Activated CD4-positive, alpha-beta T cell treated with anti-CD3 and anti-CD28 coated beads, Interleukin-2, amount 10 ng/mL, durations not matched to agents 7 days and 5 days (primary cell): ENCODE measurements around the gene TAC1. TPM values are rescaled to one million over a fixed set of nuclear protein-coding genes. Genes with fewer than 3 reads are reported as not detected.
"Not testable (repeated sequence)": the region's sequence is repeated elsewhere in the genome, so short reads cannot be mapped to it uniquely, and the experiment has no call there.

Source experiments
- CTCF ChIA-PET: fragments of 350-600 bp; sonication (Branson Sonifier 250); formaldehyde crosslinking; loops from one replicate; lab custom pipeline; 2021; ENCODE audit warnings: antibody characterized with exemption; lab: Charles Lee
- POLR2A ChIA-PET: fragments of 350-600 bp; sonication (Branson Sonifier 250); formaldehyde crosslinking; loops from one replicate; lab custom pipeline; 2021; ENCODE audit warnings: antibody characterized with exemption; lab: Charles Lee
- DNase-seq: peaks from one replicate; pipeline ENCODE4 v3.0.0-alpha.2; 2020
- H3K27ac Mint-ChIP-seq: one replicate; pipeline ENCODE4 v1.8.0; 2021; ENCODE audit warnings: mild to moderate bottlenecking, moderate library complexity, mixed read lengths
- H3K27me3 Mint-ChIP-seq: one replicate; pipeline ENCODE4 v1.8.0; 2021; ENCODE audit warnings: mixed read lengths
- H3K36me3 Mint-ChIP-seq: one replicate; pipeline ENCODE4 v1.8.0; 2021; ENCODE audit warnings: low read depth, mixed read lengths
- H3K4me1 Mint-ChIP-seq: one replicate; pipeline ENCODE4 v1.8.0; 2021; ENCODE audit warnings: mixed read lengths
- H3K4me3 Mint-ChIP-seq: one replicate; pipeline ENCODE4 v1.8.0; 2021; ENCODE audit warnings: mild to moderate bottlenecking, moderate library complexity, mixed read lengths
- H3K9me3 Mint-ChIP-seq: one replicate; pipeline ENCODE4 v1.8.0; 2021; ENCODE audit warnings: mixed read lengths
- total RNA-seq, 2 experiments: library from RNA; stranded (reverse); gene quantifications; one replicate each; pipeline ENCODE4 v1.2.3, GENCODE V29; 2021

The TAC1 gene
- total RNA-seq, 2 experiments from 2014 or later, result not detected

DNA sequence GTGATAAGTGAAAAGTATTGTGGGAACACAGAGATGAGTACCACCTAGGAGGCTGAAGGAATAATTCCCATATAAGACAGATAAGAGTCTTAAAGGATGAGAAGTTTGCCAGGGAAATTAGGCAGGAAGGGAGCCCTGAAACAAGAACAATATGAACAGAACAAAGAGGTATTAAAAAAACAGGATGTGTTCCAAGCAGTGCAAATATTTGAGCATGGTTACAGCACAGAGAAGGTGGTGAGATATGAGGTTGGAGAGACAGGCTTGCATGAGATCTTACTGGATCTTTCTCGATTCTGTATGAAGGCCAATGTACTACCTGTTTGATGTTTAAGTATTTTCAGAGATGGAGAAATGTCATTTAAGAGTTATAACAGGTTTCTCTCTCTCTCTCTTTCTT lies 20.3 kb downstream of the TAC1 start:
- Mint-ChIP-seq H3K27me3 (peaks cover under 1% of the 10 kb centered on the region), H3K36me3 (no peaks in the 10 kb centered on the region), H3K27ac (no peak overlapping the region), H3K4me1 (no peaks in the 10 kb centered on the region), H3K9me3 (no peaks in the 10 kb centered on the region), H3K4me3 (no peak overlapping the region)
- CTCF ChIA-PET, result no interaction called here
- POLR2A ChIA-PET, result no interaction called here
- DNase-seq, result no peak

DNA sequence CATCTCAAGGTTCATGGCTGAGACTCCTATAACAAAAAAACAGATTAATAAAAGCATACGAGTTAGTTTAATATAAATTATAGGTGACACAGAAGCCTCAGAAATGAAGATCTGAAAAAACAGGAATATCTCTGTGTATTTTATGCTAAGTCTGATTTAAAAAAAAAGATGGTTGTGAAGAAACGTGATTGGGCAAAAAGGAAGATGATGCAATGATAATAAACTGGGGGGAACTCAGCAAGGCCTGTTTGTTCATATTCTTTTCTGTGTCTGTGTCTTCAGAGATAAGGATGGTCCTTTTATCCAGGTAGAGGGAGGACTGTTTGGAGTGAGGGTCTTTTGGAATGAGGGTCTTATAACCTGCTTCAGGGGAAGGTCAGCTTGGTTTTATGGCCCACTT lies 25.9 kb downstream of the TAC1 start:
- ChIA-PET CTCF (no interaction called here), POLR2A (no interaction called here)
- Mint-ChIP-seq H3K27ac (no peak overlapping the region), H3K9me3 (no peaks in the 10 kb centered on the region), H3K27me3 (peaks cover 3% of the 10 kb centered on the region), H3K4me1 (no peaks in the 10 kb centered on the region), H3K36me3 (no peaks in the 10 kb centered on the region), H3K4me3 (no peak overlapping the region)
- no peak for DNase-seq

DNA sequence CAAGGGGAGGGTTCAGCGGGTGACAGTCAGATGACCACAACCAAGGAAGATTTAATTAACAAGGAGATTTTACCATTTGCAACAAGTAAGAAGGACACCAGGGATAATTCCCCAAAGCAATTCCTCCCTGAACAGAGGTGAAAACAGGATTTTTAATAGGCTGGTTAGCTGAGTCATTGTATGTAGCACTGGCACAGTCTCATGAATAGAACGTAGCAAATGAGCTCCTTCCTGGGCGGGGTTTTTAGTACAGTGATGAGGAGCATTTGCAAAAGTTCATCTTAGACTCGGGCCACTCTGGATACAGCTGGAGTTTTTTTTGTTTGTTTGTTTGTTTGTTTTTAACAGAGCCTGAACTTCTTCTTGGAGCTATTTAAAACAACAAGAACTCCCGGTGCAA lies 39.0 kb downstream of the TAC1 start:
- Mint-ChIP-seq H3K36me3 (no peaks in the 10 kb centered on the region), H3K4me3 (no peak overlapping the region), H3K27me3 (peaks cover 8% of the 10 kb centered on the region), H3K4me1 (no peaks in the 10 kb centered on the region), H3K9me3 (no peaks in the 10 kb centered on the region), H3K27ac (no peak overlapping the region)
- CTCF ChIA-PET, result no interaction called here
- DNase-seq, result no peak
- POLR2A ChIA-PET, result no interaction called here

DNA sequence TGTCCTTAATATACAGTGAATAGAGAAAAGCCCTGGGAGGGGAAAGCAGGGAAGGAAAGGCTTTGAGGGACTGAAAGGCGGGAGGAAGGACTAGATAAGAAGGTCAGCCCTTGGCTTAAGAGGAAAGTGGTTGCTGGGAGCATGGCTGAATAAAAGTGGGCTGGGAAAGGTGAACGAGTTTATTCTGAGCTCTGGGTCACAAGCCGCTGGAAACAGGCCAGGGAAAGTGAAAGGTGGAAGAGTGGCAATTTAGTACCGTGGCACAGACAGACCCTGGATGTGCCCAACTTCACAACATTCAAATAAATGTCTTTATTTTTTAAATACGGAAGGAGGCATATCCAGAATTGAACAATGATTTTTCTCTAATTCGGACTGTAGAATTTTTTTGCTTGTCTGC lies 39.7 kb downstream of the TAC1 start:
- CTCF ChIA-PET, result no interaction called here
- no peak overlapping the region for H3K4me3 Mint-ChIP-seq

DNA sequence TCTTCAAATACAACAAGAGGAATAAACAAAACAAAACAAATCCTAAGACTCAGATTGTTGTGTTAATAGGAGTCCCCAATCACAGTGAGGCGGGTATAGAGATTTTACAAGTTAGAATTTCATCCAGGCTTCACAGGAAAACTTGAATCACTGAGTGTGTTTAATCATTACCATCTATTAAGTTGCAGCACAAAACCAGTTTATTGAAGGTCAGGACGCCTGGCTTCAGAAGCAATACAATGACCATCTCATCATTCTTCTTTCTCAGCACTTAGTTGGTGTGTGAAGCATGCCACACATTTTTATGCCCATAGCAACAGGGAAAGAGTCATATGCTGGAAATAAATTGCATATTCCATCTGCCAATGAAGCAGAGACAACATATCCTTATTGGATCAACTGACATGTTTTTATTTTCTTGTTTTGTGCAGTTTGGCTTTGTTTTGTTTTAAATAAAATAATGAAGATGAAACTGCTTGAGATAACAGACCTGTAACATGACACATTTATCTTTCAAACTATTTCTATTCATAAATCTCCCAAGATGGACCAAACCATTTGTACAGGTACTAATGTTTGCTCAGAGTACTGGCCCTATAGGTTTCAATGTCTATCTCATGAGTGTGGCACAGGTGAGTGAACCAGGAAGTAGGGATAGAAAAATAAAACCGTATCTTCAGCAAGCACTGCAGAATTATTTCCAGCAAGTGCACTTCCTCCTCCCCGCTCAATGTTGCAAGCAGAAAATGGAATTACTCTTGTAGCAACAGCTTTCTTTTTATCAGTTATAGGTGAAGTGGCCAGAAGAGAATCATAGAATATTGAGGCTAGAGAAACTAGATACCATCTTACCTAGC lies 40.4 kb downstream of the TAC1 start:
- H3K4me3 Mint-ChIP-seq, result no peak overlapping the region
- H3K36me3 Mint-ChIP-seq, result no peaks in the 10 kb centered on the region
- DNase-seq, result no peak
- peaks cover 8% of the 10 kb centered on the region for H3K27me3 Mint-ChIP-seq
- H3K9me3 Mint-ChIP-seq, result no peaks in the 10 kb centered on the region
- no peaks in the 10 kb centered on the region for H3K4me1 Mint-ChIP-seq
- H3K27ac Mint-ChIP-seq, result no peak overlapping the region
- ChIA-PET POLR2A (no interaction called here), CTCF (no interaction called here)

More for the DNA sequence above, 39.7 kb downstream of the TAC1 start:
- no peaks in the 10 kb centered on the region for H3K4me1 Mint-ChIP-seq
- H3K27ac Mint-ChIP-seq, result no peak overlapping the region
- no peaks in the 10 kb centered on the region for H3K9me3 Mint-ChIP-seq
- H3K36me3 Mint-ChIP-seq, result no peaks in the 10 kb centered on the region
- no peak for DNase-seq
- peaks cover 8% of the 10 kb centered on the region for H3K27me3 Mint-ChIP-seq
- POLR2A ChIA-PET, result no interaction called here

DNA sequence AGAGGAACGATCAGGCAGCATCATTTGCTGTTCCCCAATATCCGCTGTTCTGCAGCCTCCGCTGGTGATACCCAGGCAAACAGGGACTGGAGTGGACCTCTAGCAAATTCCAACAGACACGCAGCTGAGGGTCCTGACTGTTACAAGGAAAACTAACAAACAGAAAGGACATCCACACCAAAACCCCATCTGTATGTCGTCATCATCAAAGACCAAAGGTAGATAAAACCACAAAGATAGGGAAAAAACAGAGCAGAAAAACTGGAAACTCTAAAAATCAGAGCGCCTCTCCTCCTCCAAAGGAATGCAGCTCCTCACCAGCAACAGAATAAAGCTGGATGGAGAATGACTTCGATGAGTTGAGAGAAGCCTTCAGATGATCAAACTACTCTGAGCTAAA lies 54.5 kb downstream of the TAC1 start:
- POLR2A ChIA-PET, H3K4me3 Mint-ChIP-seq, H3K27me3 Mint-ChIP-seq, H3K4me1 Mint-ChIP-seq, H3K36me3 Mint-ChIP-seq, CTCF ChIA-PET, H3K9me3 Mint-ChIP-seq, DNase-seq, H3K27ac Mint-ChIP-seq: not testable (repeated sequence)

Other genes with a start within 250 kb of the TAC1 start
- gene ASNS, start 140.3 kb downstream of the TAC1 start, total RNA-seq, result 10 to 100 TPM; 40.6 to 46.5 TPM